ENCODE results near the gene PFDN2. TPM values are rescaled to one million over a fixed set of nuclear protein-coding genes. Genes with fewer than 3 reads are reported as not detected.

The PFDN2 gene
- total and polyA plus RNA-seq, 2 of the 8 experiments (the other 6 are each of a cell fraction or from before 2014, with no cell fraction given): 66.2 to 71.2 TPM

GRCh38 chr1:161122967-161123366 is 5.1 kb upstream of the PFDN2 start (continued):
- TF ChIP-seq SAP30 (IDR thresholded peaks at IDR 0.05; ENCODE audit: insufficient read depth, insufficient replicate concordance, low read length) (no peak), CHD7 (IDR thresholded peaks at IDR 0.05; ENCODE audit: insufficient replicate concordance, low read length) (no peak), EGR1 (IDR thresholded peaks at IDR 0.05; ENCODE audit: borderline replicate concordance, low read depth, low read length) (no peak), CBX5 (IDR thresholded peaks at IDR 0.05; ENCODE audit: low read depth, low read length) (no peak), SUZ12 (IDR thresholded peaks at IDR 0.05; ENCODE audit: low read length) (no peak)

Data from H1 (cell line).